IMR-90 (cell line): ENCODE measurements around the gene ATP10A. TPM values are rescaled to one million over a fixed set of nuclear protein-coding genes. Genes with fewer than 3 reads are reported as not detected.

Experiments used
- ATAC-seq: fragments of 200-7000 bp; cut with Tn5 transposase; 2 replicates; pipeline ENCODE4 v1.9.1; 2020; ENCODE audit warnings: low read depth, mild to moderate bottlenecking, moderate library complexity
- BruUV-seq: library from RNA; stranded (reverse); fragments of 400-500 nt; replicated peaks from 2 replicates; lab custom pipeline; 2021; lab: Mats Ljungman, UMichigan
- CTCF ChIA-PET: fragments of 300-600 bp; formaldehyde crosslinking; extraction: SDS; loops from one replicate; lab custom pipeline; 2021; ENCODE audit warnings: antibody characterized with exemption; lab: Yijun Ruan, JAX
- POLR2A ChIA-PET: fragments of 300-600 bp; sonication (Branson Sonifier 250); formaldehyde crosslinking; loops from one replicate; lab custom pipeline; 2022; ENCODE audit warnings: antibody characterized with exemption; ENCODE audit not compliant: unreplicated experiment; lab: Charles Lee
- DNase-seq: peaks from one replicate; pipeline ENCODE4 v3.0.0; 2013
- H2AFZ ChIP-seq: replicated peaks from 2 replicates; pipeline ENCODE3; 2013; ENCODE audit warnings: low read length, mild to moderate bottlenecking; ENCODE audit not compliant: poor library complexity
- H2AK5ac ChIP-seq: 2 replicates; pipeline ENCODE4 v1.6.1; 2013; ENCODE audit warnings: low read depth, low read length, inconsistent platforms
- H2AK9ac ChIP-seq: replicated peaks from 2 replicates; pipeline ENCODE3; 2013; ENCODE audit warnings: mild to moderate bottlenecking, low read depth, low read length, moderate library complexity; ENCODE audit not compliant: poor library complexity
- H2BK120ac ChIP-seq: 2 replicates; pipeline ENCODE4 v1.6.1; 2013; ENCODE audit warnings: low read depth, low read length, inconsistent platforms
- H2BK15ac ChIP-seq: 3 replicates; pipeline ENCODE4 v1.6.1; 2013; ENCODE audit warnings: low read depth, low read length, inconsistent platforms
- H2BK20ac ChIP-seq: 2 replicates; pipeline ENCODE4 v1.6.1; 2013; ENCODE audit warnings: low read depth, mild to moderate bottlenecking, inconsistent platforms, low read length, moderate library complexity
- H2BK5ac ChIP-seq: 2 replicates; pipeline ENCODE4 v1.6.1; 2013; ENCODE audit warnings: mild to moderate bottlenecking, low read depth, low read length, inconsistent platforms; ENCODE audit not compliant: poor library complexity, severe bottlenecking
- H3K14ac ChIP-seq: replicated peaks from 2 replicates; pipeline ENCODE4 v1.6.1; 2013; ENCODE audit warnings: low read depth, low read length, inconsistent platforms
- H3K18ac ChIP-seq: 2 replicates; pipeline ENCODE4 v1.6.1; 2013; ENCODE audit warnings: low read depth, low read length, control low read depth
- H3K23ac ChIP-seq: 2 replicates; pipeline ENCODE4 v1.6.1; 2013; ENCODE audit warnings: low read depth, low read length, inconsistent platforms
- H3K27ac ChIP-seq: 2 replicates; pipeline ENCODE4 v1.5.1; 2013; ENCODE audit warnings: mild to moderate bottlenecking, control low read depth, low read length; ENCODE audit not compliant: insufficient read depth
- H3K27me3 ChIP-seq: 2 replicates; pipeline ENCODE4 v1.6.1; 2013; ENCODE audit warnings: low read length; ENCODE audit not compliant: control insufficient read depth, insufficient read depth
- H3K36me3 ChIP-seq: 2 replicates; pipeline ENCODE4 v1.6.1; 2013; ENCODE audit warnings: low read length, mixed read lengths; ENCODE audit not compliant: control insufficient read depth, insufficient read depth
- H3K4ac ChIP-seq: 2 replicates; pipeline ENCODE4 v1.6.1; 2013; ENCODE audit warnings: low read depth, low read length, inconsistent platforms
- H3K4me1 ChIP-seq: 2 replicates; pipeline ENCODE4 v1.6.1; 2013; ENCODE audit warnings: low read length, mixed read lengths; ENCODE audit not compliant: control insufficient read depth, insufficient read depth
- H3K4me2 ChIP-seq: 2 replicates; pipeline ENCODE4 v1.6.1; 2013; ENCODE audit warnings: low read depth, mild to moderate bottlenecking, control low read depth, low read length, moderate library complexity
- H3K4me3 ChIP-seq: 2 replicates; pipeline ENCODE4 v1.5.1; 2013; ENCODE audit warnings: low read depth, mild to moderate bottlenecking, control low read depth, low read length, moderate library complexity; ENCODE audit not compliant: insufficient read depth
- H3K56ac ChIP-seq: 2 replicates; pipeline ENCODE4 v1.6.1; 2013; ENCODE audit warnings: low read length, inconsistent platforms; ENCODE audit not compliant: insufficient read depth; ENCODE audit errors: extremely low read depth
- H3K79me1 ChIP-seq, 2 experiments: 2 replicates each; pipeline ENCODE4 v1.6.1; 2013; ENCODE audit warnings: low read length in 2 of 2, inconsistent platforms in 1 of 2, low read depth in 1 of 2
- H3K9ac ChIP-seq: 2 replicates; pipeline ENCODE4 v1.6.1; 2013; ENCODE audit warnings: low read depth, low read length, control low read depth
- H3K9me1 ChIP-seq: 2 replicates; pipeline ENCODE4 v1.6.1; 2013; ENCODE audit warnings: low read length, inconsistent platforms; ENCODE audit not compliant: insufficient read depth
- H3K9me3 ChIP-seq: 2 replicates; pipeline ENCODE4 v1.6.1; 2013; ENCODE audit warnings: low read length; ENCODE audit not compliant: control insufficient read depth, insufficient read depth
- H4K20me1 ChIP-seq: 2 replicates; pipeline ENCODE4 v1.6.1; 2013; ENCODE audit warnings: low read length, inconsistent platforms; ENCODE audit not compliant: insufficient read depth
- H4K5ac ChIP-seq: 2 replicates; pipeline ENCODE4 v1.6.1; 2013; ENCODE audit warnings: mild to moderate bottlenecking, low read depth, low read length, control low read depth
- H4K8ac ChIP-seq, 2 experiments: 2 replicates each; pipeline ENCODE4 v1.6.1; 2013; ENCODE audit warnings: low read depth in 2 of 2, low read length in 2 of 2, control low read depth in 1 of 2, inconsistent platforms in 1 of 2
- H4K91ac ChIP-seq: 2 replicates; pipeline ENCODE4 v1.6.1; 2013; ENCODE audit warnings: low read depth, low read length, inconsistent platforms; ENCODE audit not compliant: insufficient read depth
- BHLHE40 ChIP-seq: fragments of 150-350 bp; IDR thresholded peaks from 2 replicates; pipeline ENCODE4 v1.6.1; 2016; ENCODE audit warnings: mild to moderate bottlenecking, low read depth, low read length
- CEBPB ChIP-seq: IDR thresholded peaks from 2 replicates; pipeline ENCODE4 v1.6.1; 2012; ENCODE audit warnings: low read depth, low read length, improper control_type of control experiment
- CHD1 ChIP-seq: IDR thresholded peaks from 2 replicates; pipeline ENCODE4 v1.6.1; 2012; ENCODE audit warnings: low read depth, low read length, improper control_type of control experiment
- ELK1 ChIP-seq: fragments of 150-350 bp; IDR thresholded peaks from 2 replicates; pipeline ENCODE4 v1.6.1; 2016; ENCODE audit warnings: low read depth, mild to moderate bottlenecking, low read length, moderate library complexity, borderline replicate concordance
- FOS ChIP-seq: fragments of 150-350 bp; IDR thresholded peaks from 2 replicates; pipeline ENCODE4 v1.6.1; 2016; ENCODE audit warnings: low read depth, low read length
- MAFK ChIP-seq: IDR thresholded peaks from 2 replicates; pipeline ENCODE4 v1.6.1; 2012; ENCODE audit warnings: low read depth, low read length, improper control_type of control experiment
- MAZ ChIP-seq: IDR thresholded peaks from 2 replicates; pipeline ENCODE4 v1.6.1; 2012; ENCODE audit warnings: low read depth, mild to moderate bottlenecking, low read length, improper control_type of control experiment, moderate library complexity, borderline replicate concordance
- MXI1 ChIP-seq: IDR thresholded peaks from 2 replicates; pipeline ENCODE4 v1.6.1; 2012; ENCODE audit warnings: low read depth, mild to moderate bottlenecking, low read length, moderate library complexity, borderline replicate concordance
- NFE2L2 ChIP-seq: fragments of 150-350 bp; IDR thresholded peaks from 2 replicates; pipeline ENCODE4 v1.6.1; 2016; ENCODE audit warnings: low read depth, mild to moderate bottlenecking, low read length
- POLR2A ChIP-seq: IDR thresholded peaks from 2 replicates; pipeline ENCODE4 v1.6.1; 2012; ENCODE audit warnings: mild to moderate bottlenecking, low read depth, low read length
- RAD21 ChIP-seq: IDR thresholded peaks from 2 replicates; pipeline ENCODE4 v1.6.1; 2012; ENCODE audit warnings: low read length, improper control_type of control experiment
- RCOR1 ChIP-seq: IDR thresholded peaks from 2 replicates; pipeline ENCODE4 v1.6.1; 2012; ENCODE audit warnings: mild to moderate bottlenecking, low read length, improper control_type of control experiment; ENCODE audit not compliant: insufficient replicate concordance
- RFX5 ChIP-seq: IDR thresholded peaks from 2 replicates; pipeline ENCODE4 v1.8.0; 2012; ENCODE audit warnings: low read depth, mild to moderate bottlenecking, low read length, moderate library complexity
- SMC3 ChIP-seq: fragments of 150-350 bp; IDR thresholded peaks from 2 replicates; pipeline ENCODE4 v1.6.1; 2016; ENCODE audit warnings: low read depth, mild to moderate bottlenecking, antibody characterized with exemption, low read length, moderate library complexity
- WGBS, 2 experiments: methylation state at CpG; one replicate each; pipeline versions ENCODE4 v1.1.5 to v1.1.7; 2013; ENCODE audit warnings: missing lambda C conversion rate in 2 of 2; ENCODE audit not compliant: insufficient read length in 1 of 2; ENCODE audit errors: extremely low coverage in 2 of 2; 5-methylcytosine and 5-hydroxymethylcytosine counted together
- dilution Hi-C: fragments of 300-500 bp; cut with HindIII; formaldehyde crosslinking; loops from one replicate; pipeline ENCODE4 v1.14.3; 2018; ENCODE audit warnings: low sequenced_read_pairs; ENCODE audit not compliant: unreplicated experiment
- in situ Hi-C: fragments of 300-500 bp; cut with MboI; formaldehyde crosslinking; loops from 3 replicates; pipeline ENCODE4 v1.14.3; 2019; ENCODE audit warnings: low sequenced_read_pairs, inconsistent platforms, mixed read lengths
- intact Hi-C: fragments of 100-400 bp; cut with micrococcal nuclease; formaldehyde crosslinking; loops from 2 replicates; pipeline ENCODE4 v1.10.0; 2022
- polyA plus RNA-seq, 3 experiments: library from polyadenylated mRNA; depleted of rRNA; stranded (reverse); fragments of >200 nt; gene quantifications; 2 replicates each; pipeline ENCODE4 v1.2.3, GENCODE V29; 2012; ENCODE audit warnings: low replicate concordance in 1 of 3
- total RNA-seq: library from RNA; depleted of rRNA; stranded (reverse); fragments of >200 nt; gene quantifications from 2 replicates; pipeline ENCODE4 v1.2.3, GENCODE V29; 2012
- TF ChIP-seq, protein P1 (sequence below): fragments of 150-350 bp; IDR thresholded peaks from 2 replicates; pipeline ENCODE4 v1.6.1; 2017; ENCODE audit warnings: mild to moderate bottlenecking, antibody characterized with exemption, low read length, low read depth
- TF ChIP-seq, protein P2 (sequence below): conservative IDR thresholded peaks from 2 replicates; pipeline ENCODE4 v1.5.1; 2012; ENCODE audit warnings: mild to moderate bottlenecking, low read depth, low read length, improper control_type of control experiment

ATP10A gene
- total and polyA plus RNA-seq, 2 of the 4 experiments (the other 2 are of a cell fraction): 13.8 to 16.0 TPM

- intact Hi-C loops: no loop called here
- Histone ChIP-seq H2BK5ac (no peak overlapping the region), H2BK15ac (no peak overlapping the region)
Measured at GRCh38 chr15:25847051-25847450, 16.1 kb downstream of the ATP10A start.

More at GRCh38 chr15:25847051-25847450, 16.1 kb downstream of the ATP10A start:
- TF ChIP-seq, protein P1, sequence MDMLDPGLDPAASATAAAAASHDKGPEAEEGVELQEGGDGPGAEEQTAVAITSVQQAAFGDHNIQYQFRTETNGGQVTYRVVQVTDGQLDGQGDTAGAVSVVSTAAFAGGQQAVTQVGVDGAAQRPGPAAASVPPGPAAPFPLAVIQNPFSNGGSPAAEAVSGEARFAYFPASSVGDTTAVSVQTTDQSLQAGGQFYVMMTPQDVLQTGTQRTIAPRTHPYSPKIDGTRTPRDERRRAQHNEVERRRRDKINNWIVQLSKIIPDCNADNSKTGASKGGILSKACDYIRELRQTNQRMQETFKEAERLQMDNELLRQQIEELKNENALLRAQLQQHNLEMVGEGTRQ: no peak
- TF ChIP-seq POLR2A (no peak), RFX5 (no peak), CEBPB (no peak), MXI1 (no peak), MAFK (no peak), BHLHE40 (no peak), RAD21 (no peak), CHD1 (no peak), SMC3 (no peak), FOS (no peak), NFE2L2 (no peak), RCOR1 (no peak), MAZ (no peak), ELK1 (no peak)
- TF ChIP-seq, protein P2, sequence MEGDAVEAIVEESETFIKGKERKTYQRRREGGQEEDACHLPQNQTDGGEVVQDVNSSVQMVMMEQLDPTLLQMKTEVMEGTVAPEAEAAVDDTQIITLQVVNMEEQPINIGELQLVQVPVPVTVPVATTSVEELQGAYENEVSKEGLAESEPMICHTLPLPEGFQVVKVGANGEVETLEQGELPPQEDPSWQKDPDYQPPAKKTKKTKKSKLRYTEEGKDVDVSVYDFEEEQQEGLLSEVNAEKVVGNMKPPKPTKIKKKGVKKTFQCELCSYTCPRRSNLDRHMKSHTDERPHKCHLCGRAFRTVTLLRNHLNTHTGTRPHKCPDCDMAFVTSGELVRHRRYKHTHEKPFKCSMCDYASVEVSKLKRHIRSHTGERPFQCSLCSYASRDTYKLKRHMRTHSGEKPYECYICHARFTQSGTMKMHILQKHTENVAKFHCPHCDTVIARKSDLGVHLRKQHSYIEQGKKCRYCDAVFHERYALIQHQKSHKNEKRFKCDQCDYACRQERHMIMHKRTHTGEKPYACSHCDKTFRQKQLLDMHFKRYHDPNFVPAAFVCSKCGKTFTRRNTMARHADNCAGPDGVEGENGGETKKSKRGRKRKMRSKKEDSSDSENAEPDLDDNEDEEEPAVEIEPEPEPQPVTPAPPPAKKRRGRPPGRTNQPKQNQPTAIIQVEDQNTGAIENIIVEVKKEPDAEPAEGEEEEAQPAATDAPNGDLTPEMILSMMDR: no peak
- H3K9me3 ChIP-seq: no peaks in the 10 kb centered on the region
- H3K4ac ChIP-seq: no peak overlapping the region
- no peaks in the 10 kb centered on the region for H3K36me3 ChIP-seq
- no peak overlapping the region for H3K23ac ChIP-seq
- dilution Hi-C loops: no loop called here
- no TSS peak for BruUV-seq
- no peak overlapping the region for H2AFZ ChIP-seq
- in situ Hi-C loops: no loop called here
- H3K4me2 ChIP-seq: no peak overlapping the region
- H3K18ac ChIP-seq: no peak overlapping the region
- peaks cover 27 to 79% of the 10 kb centered on the region in 2 experiments; a peak in 3 of 4 replicates for H3K79me1 ChIP-seq
- POLR2A ChIA-PET: no interaction called here
- ATAC-seq: no peak
- no peaks in the 10 kb centered on the region; the same call in 1 of the 2 replicates for H4K20me1 ChIP-seq
- H3K9me1 ChIP-seq: peaks cover 27% of the 10 kb centered on the region
- no peak overlapping the region for H2AK5ac ChIP-seq
- H4K91ac ChIP-seq: no peak overlapping the region
- no peak overlapping the region for H3K56ac ChIP-seq
- H3K14ac ChIP-seq: no peak overlapping the region
- H3K27ac ChIP-seq: no peak overlapping the region
- H4K5ac ChIP-seq: no peak overlapping the region
- H3K4me1 ChIP-seq: peaks cover 18% of the 10 kb centered on the region
- H2AK9ac ChIP-seq: no peak overlapping the region
- H3K9ac ChIP-seq: no peak overlapping the region
- H3K27me3 ChIP-seq: no peaks in the 10 kb centered on the region
- H2BK20ac ChIP-seq: no peak overlapping the region
- DNase-seq: no peak
- H3K4me3 ChIP-seq: no peak overlapping the region
- H2BK120ac ChIP-seq: no peak overlapping the region
- CTCF ChIA-PET: interaction anchor here (0.6 to 1.4 kb wide), 3 partner anchors 9 to 240 kb away, joined by 3 to 4 read pairs (median 3); no protein-coding TSS in a partner anchor
- H4K8ac ChIP-seq: no peak overlapping the region
- no CpG with 5 or more reads among the region's 2 CpGs for WGBS, 2 experiments
